Measurements from ENCODE around the gene ADCYAP1.

GRCh38 chr18:923144-923866 lies 18.6 kb downstream of the ADCYAP1 start:
- TF ChIP-seq, protein P1, sequence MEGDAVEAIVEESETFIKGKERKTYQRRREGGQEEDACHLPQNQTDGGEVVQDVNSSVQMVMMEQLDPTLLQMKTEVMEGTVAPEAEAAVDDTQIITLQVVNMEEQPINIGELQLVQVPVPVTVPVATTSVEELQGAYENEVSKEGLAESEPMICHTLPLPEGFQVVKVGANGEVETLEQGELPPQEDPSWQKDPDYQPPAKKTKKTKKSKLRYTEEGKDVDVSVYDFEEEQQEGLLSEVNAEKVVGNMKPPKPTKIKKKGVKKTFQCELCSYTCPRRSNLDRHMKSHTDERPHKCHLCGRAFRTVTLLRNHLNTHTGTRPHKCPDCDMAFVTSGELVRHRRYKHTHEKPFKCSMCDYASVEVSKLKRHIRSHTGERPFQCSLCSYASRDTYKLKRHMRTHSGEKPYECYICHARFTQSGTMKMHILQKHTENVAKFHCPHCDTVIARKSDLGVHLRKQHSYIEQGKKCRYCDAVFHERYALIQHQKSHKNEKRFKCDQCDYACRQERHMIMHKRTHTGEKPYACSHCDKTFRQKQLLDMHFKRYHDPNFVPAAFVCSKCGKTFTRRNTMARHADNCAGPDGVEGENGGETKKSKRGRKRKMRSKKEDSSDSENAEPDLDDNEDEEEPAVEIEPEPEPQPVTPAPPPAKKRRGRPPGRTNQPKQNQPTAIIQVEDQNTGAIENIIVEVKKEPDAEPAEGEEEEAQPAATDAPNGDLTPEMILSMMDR (IDR thresholded peaks at IDR 0.05), result no peak
- TF ChIP-seq POLR2A (IDR thresholded peaks at IDR 0.05), result no peak

Measured in body of pancreas (tissue), 4 donors.